Prostate gland (tissue), 2 donors: ENCODE data around the gene SRP9. TPM values are rescaled to one million over a fixed set of nuclear protein-coding genes. Genes with fewer than 3 reads are reported as not detected.

Experiments used
- DNase-seq: peaks from one replicate; pipeline ENCODE4 v3.0.0-alpha.2; 2019; ENCODE audit warnings: low spot score
- H3K27ac ChIP-seq, 2 donors: fragments of 200-600 bp; sonication (generic); 2 replicates each; pipeline ENCODE4 v1.5.1; 2017 to 2019
- H3K27me3 ChIP-seq: fragments of 200-600 bp; sonication (generic); replicated peaks from 2 replicates; pipeline ENCODE4 v1.5.1; 2019; ENCODE audit not compliant: insufficient read depth
- H3K36me3 ChIP-seq, 2 donors: fragments of 200-600 bp; sonication (generic); 1 replicate in 1 of 2; 2 replicates in 1 of 2; pipeline versions ENCODE4 v1.5.1 to v1.8.1; 2017 to 2019
- H3K4me1 ChIP-seq: fragments of 200-600 bp; sonication (generic); replicated peaks from 2 replicates; pipeline ENCODE4 v1.5.1; 2019
- H3K4me3 ChIP-seq, 2 donors: fragments of 200-600 bp; sonication (generic); 2 replicates each; pipeline ENCODE4 v1.5.1; 2017 to 2019
- H3K9me3 ChIP-seq: fragments of 200-600 bp; sonication (generic); 2 replicates; pipeline ENCODE4 v1.5.1; 2017
- CTCF ChIP-seq, 4 experiments: fragments of 200-600 bp in 2 of 4; fragments of 450-650 bp in 2 of 4; sonication (generic) in 2 of 4; IDR thresholded peaks; 1 replicate in 3 of 4; 2 replicates in 1 of 4; pipeline ENCODE4 v1.5.1; 2016 to 2019; ENCODE audit warnings: antibody characterized with exemption in 4 of 4, mild to moderate bottlenecking in 2 of 4, moderate library complexity in 2 of 4
- POLR2A ChIP-seq: fragments of 450-650 bp; IDR thresholded peaks from one replicate; pipeline ENCODE4 v1.6.1; 2016; ENCODE audit warnings: antibody characterized with exemption, mild to moderate bottlenecking
- POLR2AphosphoS5 ChIP-seq: sonication (generic); formaldehyde crosslinking; IDR thresholded peaks from one replicate; pipeline ENCODE4 v1.6.1; 2017; ENCODE audit warnings: antibody characterized with exemption
- WGBS: methylation state at CpG from one replicate; pipeline ENCODE4 v1.1.5; 2018; 5-methylcytosine and 5-hydroxymethylcytosine counted together
- intact Hi-C: fragments of 100-400 bp; cut with DNase I; formaldehyde crosslinking; loops from one replicate; pipeline ENCODE4 v1.14.2; 2022
- total RNA-seq, 2 donors: library from RNA; depleted of rRNA; stranded (reverse); fragments of >200 nt; gene quantifications; one replicate each; pipeline ENCODE4 v1.1.0, GENCODE V29; 2016

The SRP9 gene
- total RNA-seq, 2 donors from 2014 or later = 168 to 324 TPM

GRCh38 chr1:225825607-225826007 lies 48.0 kb downstream of the SRP9 start:
- intact Hi-C loops = no loop called here
- peaks cover 4% of the 10 kb centered on the region for H3K4me1 ChIP-seq
- H3K9me3 ChIP-seq = no peaks in the 10 kb centered on the region
- H3K4me3 ChIP-seq = no peak overlapping the region
- H3K27me3 ChIP-seq = no peaks in the 10 kb centered on the region
- no peak overlapping the region for H3K27ac ChIP-seq
- WGBS = 62% methylated on average over 7 of the region's 7 CpGs
- DNase-seq = no peak
- no peaks in the 10 kb centered on the region for H3K36me3 ChIP-seq
- TF ChIP-seq POLR2AphosphoS5 = no peak
- no peak for TF ChIP-seq CTCF (IDR thresholded peaks at IDR 0.05)
- TF ChIP-seq POLR2A = no peak

GRCh38 chr1:225827076-225827475 lies 49.5 kb downstream of the SRP9 start:
- no peak overlapping the region for H3K27ac ChIP-seq
- peaks cover 4% of the 10 kb centered on the region for H3K4me1 ChIP-seq
- intact Hi-C loops = no loop called here

GRCh38 chr1:225828706-225829345 lies 51.2 kb downstream of the SRP9 start:
- TF ChIP-seq POLR2A = no peak
- TF ChIP-seq POLR2AphosphoS5 = no peak
- TF ChIP-seq CTCF (IDR thresholded peaks at IDR 0.05) = no peak
- intact Hi-C loops = no loop called here
- no peak for DNase-seq
- Histone ChIP-seq H3K36me3 (no peaks in the 10 kb centered on the region), H3K9me3 (no peaks in the 10 kb centered on the region), H3K27ac (no peak overlapping the region), H3K4me3 (no peak overlapping the region), H3K4me1 (peaks cover 4% of the 10 kb centered on the region), H3K27me3 (no peaks in the 10 kb centered on the region)
- WGBS = 95% methylated on average over 14 of the region's 14 CpGs

More at GRCh38 chr1:225827076-225827475, 49.5 kb downstream of the SRP9 start:
- no peak for DNase-seq
- Histone ChIP-seq H3K9me3 (no peaks in the 10 kb centered on the region), H3K27me3 (no peaks in the 10 kb centered on the region), H3K4me3 (no peak overlapping the region), H3K36me3 (no peaks in the 10 kb centered on the region)
- TF ChIP-seq POLR2AphosphoS5 (no peak), CTCF (IDR thresholded peaks at IDR 0.05) (no peak), POLR2A (no peak)
- 91% methylated on average over 8 of the region's 8 CpGs for WGBS

GRCh38 chr1:225830841-225831240 lies 53.2 kb downstream of the SRP9 start:
- intact Hi-C loops = no loop called here
- H3K27me3 ChIP-seq = no peaks in the 10 kb centered on the region
- H3K4me1 ChIP-seq = peaks cover 7% of the 10 kb centered on the region
- no peak overlapping the region for H3K4me3 ChIP-seq
- no peak for TF ChIP-seq POLR2A
- 79% methylated on average over 6 of the region's 6 CpGs for WGBS
- no peaks in the 10 kb centered on the region for H3K9me3 ChIP-seq
- H3K27ac ChIP-seq = no peak overlapping the region
- H3K36me3 ChIP-seq = no peaks in the 10 kb centered on the region
- no peak for DNase-seq

- 32% methylated on average over 7 of the region's 7 CpGs for WGBS
- Histone ChIP-seq H3K27ac (peak overlapping the region; percentile 62 to 71), H3K36me3 (no peaks in the 10 kb centered on the region), H3K4me1 (peaks cover 7% of the 10 kb centered on the region), H3K9me3 (no peaks in the 10 kb centered on the region), H3K4me3 (no peak overlapping the region), H3K27me3 (no peaks in the 10 kb centered on the region)
- DNase-seq = peak; percentile 83
- intact Hi-C loops = no loop called here
- TF ChIP-seq CTCF (IDR thresholded peaks at IDR 0.05) (no peak), POLR2A (no peak), POLR2AphosphoS5 (peak; percentile 74)
Observed at GRCh38 chr1:225834417-225835329, 57.0 kb downstream of the SRP9 start.
